Stimulated activated CD4-positive, alpha-beta T cell treated with anti-CD3 and anti-CD28 coated beads, Interleukin-1b, Interleukin-23, amount 100 ng/mL, for 1 hour (primary cell): ENCODE measurements around the gene MYLK.

Experiments used
- DNase-seq, 2 donors: peaks; one replicate each; pipeline ENCODE4 v3.0.0-alpha.2; 2020; ENCODE audit warnings: low read depth in 2 of 2

Gene MYLK

DNA sequence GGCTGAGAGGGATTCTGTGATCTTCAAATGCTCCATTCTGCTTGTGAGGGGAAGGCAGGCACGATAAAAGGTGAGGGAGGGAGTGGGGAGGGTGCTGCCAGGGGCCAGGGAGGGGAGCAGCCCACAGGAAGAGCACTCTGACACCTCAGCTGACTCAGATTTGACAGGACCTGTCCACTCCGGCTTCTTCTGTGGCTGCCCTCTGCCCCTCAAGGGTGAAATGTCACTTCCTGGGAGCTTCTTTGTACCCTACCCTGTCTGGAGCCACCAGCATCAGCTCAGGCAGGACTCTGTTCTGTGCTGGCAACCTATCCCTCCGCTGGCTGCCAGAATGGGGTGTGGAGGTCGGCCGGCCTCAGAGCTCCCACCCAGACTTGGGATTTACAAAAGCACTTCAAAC is 185.3 kb downstream of the MYLK start:
- DNase-seq = no peak

DNA sequence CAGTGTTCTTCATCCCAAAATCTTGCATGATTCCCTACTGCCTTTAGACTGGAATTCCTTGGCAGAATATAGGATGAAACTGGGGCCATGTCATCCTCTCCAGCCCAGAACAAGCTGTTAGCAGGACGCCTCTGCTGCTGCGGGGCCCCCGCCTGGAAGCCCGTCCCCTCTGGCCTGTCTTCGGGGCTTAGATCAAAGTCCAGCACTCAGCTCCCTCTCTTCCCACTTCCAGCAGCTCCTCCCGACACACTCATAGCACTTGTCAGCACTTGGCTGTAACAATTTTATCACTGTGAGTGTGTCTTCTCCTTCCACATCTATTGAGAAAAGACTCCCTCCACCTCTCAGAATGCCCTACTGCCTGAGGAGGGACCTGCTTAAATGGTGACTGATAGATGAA is 187.3 kb downstream of the MYLK start:
- DNase-seq = no peak

DNA sequence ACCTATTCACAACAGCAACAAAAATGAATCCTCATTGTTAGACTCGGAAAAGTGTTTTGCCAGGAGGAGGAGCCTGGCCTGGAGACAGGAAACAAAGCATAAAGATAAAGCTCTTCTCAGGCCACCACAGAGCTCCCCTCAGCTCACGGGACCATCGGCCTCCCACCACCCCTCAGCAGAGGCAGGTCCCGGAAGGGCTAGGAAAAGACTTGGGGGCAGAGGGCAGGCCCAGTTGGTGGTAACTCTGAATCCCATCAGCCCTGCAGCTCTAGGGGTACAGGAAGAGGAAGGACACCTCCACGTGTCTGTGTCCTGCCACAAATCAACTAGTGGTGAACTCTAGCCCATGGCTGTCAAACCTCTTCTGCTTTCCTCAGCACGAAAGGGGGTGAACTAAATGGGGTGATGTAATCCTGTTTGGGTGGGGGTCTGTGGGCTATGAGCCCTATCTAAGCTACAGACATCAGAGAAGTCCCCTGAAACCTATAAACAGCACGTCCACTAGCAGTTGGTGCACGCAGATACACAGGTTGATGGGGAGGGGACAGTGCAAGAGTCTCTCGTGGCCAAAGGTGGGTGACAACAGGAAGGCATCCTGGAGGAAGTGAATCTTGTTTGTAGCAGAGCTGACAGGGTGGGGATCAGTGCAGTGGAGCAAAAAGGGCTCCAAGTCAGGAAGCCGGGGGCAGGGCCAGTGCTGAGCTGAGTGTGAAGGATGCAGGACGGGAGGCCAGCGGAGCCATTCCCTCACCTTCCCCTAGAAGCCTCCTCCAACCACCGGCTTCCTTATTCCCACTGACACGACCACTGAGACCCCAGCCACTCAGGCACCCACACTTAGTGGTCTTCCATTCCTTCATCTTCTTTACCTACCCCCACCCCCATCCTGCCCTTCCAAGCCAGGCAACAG is 188.1 kb downstream of the MYLK start:
- no peak for DNase-seq

DNA sequence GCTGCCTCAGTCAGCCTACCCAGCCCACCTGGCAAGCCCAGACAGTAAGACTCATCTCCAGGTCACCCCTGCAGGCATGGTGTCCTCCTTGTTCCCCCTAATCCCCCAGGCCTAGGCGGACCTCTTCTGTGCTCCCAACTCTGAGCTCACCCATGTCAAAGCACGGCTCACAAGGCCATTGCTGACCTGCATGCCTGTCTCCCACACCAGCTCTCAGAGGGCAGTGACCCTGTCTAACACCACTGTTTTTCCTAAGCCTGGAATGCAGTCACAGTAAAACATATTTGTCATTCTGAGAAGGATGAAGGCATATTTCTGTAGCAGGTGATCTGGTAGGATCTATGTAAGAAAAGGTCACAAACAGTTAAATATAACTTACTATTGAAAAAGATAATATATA is 189.0 kb downstream of the MYLK start:
- DNase-seq = no peak

DNA sequence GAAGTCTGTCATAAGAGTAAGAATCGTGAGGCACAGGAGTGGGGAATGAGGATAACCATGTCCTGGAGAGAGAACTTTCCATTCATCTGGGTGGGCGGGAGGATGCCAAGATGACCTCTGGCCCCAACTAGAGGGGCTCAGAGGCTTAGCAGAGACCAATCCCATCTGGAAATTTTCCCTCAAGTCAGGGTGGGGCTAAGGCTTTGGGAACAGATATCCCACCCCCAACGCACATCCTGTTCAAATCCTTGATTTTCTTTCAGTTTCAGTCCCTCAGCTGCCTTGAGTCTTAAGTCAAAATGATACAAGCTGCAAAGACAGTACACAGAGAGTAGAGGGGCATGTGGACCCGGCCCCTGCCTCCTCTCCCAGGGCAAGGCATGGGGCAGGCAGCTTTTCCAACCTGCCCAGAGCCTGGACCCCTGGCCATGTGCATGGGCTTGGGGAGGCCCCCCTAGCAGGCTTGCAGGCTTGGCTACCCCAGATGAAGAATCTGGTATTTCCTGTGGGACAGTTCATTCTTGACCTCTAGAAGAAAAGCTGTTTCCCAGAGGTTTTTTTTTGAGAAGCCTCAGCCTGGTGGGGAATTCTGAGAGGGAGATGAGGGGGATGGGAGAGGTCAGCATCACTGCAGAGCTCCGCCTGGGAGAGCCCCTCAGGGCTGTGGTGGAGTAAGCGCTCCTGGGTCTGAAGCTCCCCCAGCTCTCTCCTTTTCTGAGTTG is 189.6 kb downstream of the MYLK start:
- no peak for DNase-seq

DNA sequence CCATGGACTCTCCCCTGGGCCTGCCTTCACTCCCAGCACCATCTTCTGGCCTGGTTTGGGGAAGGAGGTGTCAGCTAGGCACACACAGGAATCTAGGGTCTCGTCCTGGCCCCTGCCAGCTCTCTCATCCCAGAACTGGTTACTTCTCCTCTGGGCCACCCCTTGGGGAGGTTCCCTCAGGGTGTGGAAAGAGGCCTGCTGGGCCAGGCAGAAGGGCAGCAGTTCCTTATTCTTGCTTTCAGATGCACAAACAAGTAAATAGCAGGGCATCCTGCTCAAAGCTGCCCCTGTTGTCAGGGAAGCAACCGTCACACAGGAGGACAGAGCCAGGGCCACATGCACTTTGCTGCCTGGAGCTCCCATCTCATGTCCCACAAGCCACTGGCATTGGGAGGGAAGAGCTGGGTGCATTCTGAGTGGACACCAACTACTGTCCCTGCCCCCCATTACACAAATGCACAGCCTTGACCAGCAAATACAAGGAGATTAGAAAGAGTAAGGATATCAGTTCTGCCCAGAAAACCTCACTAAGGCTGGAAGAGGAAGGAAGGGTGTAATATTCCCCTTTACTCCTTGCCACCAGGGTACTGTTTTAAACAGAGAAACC is 190.4 kb downstream of the MYLK start:
- DNase-seq = no peak

DNA sequence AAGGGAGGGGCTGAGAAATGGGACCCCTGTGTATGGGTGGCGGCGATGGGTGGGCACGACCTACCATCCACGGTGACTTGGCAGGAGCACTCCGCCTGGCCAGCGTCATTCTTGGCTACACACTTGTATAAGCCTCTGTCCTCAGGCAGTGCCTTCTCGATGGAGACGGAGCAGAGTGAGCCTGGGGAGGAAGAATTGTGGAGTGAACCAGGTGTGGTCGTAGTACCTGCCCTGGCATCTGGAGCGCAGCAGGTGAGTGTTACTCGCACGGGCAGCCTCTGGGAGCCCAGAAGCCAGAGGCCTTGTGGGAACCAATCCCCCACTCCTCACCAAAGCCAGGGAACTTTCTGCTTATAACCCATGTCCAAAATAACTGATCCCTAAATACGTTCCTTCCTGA is 191.5 kb downstream of the MYLK start:
- DNase-seq = no peak

DNA sequence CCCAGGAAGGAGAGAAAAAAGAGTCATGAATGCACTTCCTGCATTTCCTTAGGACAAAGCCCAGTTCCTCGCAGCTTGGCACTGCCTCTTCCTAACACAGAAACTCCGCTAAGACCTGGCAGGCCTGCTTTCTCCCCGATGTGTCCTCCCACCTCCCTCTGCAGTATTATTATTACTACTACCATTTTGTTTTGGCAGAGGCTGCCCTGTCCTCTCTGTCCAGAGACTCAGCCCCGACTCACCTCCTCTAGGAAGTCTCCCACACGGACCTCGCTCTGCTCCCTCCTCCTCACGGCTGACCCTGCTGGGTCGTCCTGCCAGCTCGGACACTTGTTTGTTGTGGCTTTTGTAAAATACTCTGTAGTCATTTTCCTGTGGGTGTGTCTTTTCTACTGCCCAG is 192.1 kb downstream of the MYLK start:
- no peak for DNase-seq

DNA sequence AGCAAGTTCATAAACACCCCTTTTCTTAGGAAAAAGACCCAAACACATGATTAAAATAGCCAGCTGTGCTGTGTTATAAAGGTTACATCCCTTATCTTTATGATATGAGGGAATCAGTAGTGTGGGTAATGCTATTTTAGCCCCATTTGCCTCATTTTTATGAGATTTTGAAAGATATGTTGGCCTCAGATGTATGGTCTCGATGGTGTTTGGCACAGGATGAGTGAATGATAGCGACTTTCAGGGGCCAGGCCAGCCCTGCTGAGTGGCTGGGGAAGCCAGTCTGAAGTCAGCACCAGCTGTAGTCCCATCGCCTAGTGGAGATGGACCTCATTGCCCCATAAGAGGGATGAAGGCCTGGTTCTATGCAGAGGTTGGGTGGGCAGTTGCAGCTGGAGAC is 194.3 kb downstream of the MYLK start:
- DNase-seq = no peak

DNA sequence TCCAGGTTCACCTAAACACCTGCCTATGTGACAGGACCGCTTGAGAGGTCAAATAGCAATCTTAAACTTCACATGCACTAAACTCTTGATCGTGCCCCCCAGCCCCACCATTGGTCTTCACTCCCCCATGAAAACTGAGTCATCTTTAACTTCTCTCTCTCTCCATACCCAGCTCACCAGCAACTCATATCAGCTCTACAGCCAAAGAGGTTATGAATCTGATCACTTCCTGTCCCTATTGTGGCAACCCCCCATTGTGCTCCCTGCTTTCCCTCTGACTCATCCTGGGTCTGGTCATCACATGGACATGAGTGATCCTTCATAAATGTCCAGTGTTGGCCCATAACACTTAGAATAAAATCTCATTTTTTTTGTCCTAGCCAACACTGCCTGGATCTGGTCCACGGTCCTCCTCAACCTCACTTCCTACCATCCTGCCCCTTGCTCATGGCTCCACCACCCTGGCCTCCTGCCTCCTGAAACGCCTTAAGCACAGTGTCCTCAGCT is 195.8 kb downstream of the MYLK start:
- DNase-seq = no peak

DNA sequence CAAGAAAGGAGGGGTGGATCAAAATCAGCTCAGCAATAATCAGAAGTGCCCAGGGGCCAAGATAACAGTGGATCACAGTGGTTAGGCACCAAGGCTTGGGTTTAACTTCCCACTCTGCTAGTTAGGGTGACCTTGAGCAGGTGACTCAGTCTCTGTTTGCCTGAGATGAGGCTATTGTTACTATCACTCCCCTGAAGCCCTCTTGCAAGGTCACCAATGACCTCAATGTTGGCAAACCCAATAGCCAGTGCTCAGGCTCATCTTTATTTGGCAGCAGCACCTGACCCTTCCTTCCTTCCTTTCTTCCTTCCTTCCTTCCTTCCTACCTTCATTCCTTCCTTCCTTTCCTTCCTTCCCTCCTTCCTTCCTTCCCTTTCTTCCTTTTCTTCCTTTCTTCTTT is 196.8 kb downstream of the MYLK start:
- no peak for DNase-seq

DNA sequence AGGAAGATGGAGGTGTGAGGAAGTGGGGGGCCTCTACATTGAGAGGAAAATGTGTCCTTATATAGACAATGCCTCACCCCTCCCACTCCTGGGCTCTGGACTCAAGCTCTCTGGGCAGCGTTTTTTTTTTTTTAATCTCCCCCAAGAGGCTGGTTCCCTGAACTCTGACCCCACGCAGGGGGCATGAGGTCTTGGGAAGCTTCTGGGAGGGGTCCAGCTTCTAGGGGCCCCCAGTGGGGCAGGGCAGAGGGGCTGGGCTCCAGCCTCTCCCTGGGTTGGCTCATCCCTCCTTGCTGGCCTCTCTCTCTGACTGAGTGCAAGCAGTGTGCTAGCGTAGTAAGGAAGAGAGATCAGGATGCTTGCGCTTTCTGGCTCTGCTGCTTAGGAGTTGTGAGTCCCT is 197.9 kb downstream of the MYLK start:
- no peak for DNase-seq

DNA sequence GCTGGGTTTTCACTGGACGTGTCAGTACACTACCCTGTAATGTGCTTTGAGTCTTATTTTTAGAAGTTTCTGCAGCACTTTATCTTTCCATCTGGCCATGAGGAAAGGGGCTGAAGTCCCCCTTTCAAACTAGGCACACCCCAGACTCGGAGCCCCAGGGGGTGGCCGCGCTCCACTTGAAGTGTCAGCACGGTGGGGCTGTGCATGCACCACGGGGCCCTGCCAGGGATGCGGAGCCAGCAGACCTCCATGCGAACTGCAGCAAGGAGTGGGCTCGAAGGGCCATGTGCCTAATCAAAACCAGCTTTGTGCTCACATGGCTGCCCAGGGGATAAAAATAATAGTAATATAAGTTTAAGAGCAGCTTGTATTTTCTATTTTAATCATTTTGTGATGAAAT is 198.4 kb downstream of the MYLK start:
- no peak for DNase-seq

DNA sequence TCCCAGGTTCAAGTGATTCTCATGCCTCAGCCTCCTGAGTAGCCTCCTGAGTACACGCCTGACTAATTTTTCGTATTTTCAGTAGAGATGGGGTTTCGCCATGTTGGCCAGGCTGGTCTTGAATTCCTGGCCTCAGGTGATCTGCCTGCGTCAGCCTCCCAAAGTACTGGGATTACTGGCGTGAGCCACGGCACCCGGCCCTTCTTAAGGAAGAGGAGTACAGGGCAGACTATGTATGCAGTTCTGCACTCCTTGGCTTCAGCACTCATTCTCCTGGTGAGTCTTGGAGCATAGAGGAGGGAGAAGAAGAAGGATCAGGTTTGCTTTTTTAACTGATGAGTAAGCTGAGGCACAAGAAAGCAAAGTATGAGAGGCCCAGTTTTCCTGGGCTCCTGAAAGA is 199.5 kb downstream of the MYLK start:
- DNase-seq = no peak

DNA sequence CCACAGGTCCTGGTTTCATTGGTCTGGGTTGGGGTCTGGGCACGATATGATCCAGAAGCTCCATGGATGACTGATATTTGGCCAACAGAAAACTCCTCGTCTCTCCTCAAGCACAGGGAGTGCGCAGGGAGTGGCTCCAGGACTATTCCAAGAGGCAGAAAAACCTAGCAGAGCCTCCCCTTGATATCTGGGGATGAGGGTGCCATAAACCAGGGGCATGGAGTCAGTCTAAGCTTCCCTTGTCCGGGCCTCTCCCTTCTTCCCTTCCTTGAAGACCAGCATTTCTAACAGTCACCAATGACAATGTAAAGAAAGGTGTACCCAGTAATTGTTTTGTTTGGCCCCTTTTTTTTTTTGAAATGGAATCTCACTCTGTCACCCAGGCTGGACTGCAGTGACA is 199.9 kb downstream of the MYLK start:
- no peak for DNase-seq

DNA sequence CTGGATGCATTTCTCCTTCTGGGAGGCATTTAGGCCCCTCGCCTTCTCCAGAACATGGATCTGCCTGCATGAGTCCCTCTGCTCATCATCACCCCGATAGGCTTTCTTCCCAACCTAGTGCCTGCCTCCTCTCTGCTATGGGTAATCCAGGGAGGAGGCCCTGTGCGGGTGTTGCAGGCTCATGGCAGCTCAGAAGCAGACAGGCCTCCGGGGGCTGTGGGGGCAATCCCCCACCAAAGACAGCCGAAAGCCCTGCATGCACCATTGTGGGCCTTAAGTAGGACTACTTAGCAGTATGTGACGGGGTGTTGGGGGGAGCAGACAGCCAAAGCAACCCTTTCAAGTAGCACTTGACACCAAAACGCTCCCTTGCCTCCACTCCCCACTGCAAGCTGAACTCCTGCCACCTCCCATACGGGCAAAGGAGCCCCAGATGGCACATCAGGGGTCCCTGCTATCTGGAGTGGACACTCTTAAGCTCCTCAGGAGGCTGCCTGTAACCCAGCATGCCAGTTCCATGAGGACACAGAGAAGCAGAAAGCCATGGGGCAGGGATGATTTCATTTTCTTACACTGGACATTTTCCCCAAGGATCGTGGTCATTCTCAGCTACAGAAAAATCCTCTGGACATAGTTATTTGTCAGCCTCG is 200.5 kb downstream of the MYLK start:
- DNase-seq = no peak

DNA sequence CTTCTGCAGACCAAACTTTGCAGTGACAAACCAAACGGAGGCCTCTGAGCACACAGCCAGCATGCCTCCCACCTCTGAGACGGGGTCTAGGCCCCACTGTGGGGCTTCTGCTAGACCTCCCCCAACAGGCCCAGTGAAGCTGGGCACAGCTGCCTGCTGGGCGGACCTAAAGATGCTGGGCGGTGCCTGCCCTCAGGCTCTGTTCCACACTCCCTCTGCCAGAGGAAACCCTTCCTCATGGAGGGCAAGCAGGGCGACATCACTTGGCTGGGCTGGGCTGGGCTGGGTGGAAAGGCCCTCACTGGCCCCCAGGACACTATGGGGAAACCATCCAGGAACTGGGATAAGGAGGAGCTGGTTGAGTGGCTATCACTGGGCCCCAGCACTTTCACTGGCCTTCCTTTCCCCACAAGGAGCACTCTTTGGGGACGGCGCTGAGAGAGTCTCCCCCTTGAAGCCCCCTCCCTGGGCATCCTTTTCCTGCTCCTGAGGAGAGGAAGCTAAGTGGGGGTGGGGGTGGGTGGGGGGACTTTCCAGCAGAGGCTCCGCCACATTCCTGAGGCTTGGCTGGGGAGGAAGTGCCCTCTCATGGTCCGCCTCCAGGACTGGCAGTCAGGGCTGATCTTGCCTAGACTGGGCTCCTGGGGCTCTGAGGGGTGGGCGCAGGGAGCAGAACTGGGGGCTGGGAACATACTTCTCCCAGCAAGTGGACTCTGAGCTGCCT is 201.2 kb downstream of the MYLK start:
- DNase-seq = no peak

DNA sequence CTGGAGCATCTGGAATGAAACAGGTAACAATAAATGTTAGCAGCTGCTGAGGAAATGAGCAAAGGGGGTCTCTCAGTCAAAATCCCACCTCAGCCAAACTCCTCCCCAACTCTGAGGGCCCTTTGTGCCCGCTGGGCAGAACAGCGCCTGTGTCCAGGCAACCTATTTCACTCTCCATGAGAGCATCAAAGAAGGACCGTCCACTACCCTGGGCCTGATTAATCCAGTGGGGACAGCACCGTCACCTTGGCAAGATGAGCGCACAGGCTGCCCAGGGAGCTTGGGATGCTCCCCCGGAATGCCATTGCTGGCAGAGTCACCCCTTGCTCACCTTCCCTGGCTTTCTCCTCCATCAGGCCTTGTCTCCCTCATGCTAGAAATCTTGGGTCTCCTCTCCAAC is 201.8 kb downstream of the MYLK start:
- DNase-seq = no peak

DNA sequence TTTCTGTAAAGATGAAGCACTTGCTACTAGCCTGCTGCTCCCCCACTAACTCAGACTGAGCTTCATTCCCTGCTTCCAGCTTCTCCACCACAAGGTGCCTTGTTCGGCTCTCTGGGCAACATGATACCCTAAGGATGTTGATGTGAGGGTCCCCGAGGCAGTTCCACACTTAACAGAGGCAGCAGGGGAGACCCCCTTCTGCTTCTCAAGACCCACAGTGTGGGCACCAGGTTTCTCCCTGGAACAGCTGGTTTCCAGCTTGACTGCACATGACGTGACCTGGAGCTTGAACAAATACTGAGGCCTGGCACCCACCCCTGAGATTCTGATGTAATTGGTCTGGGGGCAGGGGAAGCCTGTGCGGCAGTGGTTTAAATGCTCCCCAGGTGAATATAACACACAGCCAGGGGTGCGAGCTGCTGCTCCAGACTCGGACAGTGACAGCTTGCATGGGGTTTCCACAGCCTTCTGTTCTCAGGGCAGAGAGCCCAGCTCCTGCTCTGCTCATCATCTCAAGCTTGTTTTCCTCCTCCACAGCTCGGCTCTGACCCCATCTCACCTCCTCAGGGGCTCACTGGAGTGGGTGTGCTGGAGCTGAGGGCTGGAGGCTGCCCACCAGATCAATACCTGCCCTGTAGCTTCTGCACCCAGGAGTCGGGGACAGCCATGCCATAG is 204.3 kb downstream of the MYLK start:
- no peak for DNase-seq

DNA sequence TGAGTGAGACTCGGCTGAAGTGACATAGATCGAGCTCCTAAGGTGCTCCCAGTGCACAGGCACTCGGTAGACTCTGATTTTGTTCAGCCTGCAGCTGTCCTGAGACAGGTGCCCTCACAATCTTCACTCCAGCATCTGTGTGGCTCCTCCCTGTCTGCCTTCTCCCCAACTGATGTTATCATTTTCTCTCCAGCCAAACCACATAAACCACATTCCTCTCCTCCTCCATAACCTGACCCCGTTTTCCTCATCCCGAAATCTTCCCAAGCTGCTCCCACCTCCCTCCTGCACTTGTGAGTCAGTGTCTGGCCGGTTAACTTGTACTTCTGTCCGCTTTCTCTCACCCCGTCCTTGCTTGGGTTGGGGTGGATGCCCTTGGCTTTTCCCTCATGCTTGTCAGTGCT is 206.0 kb downstream of the MYLK start:
- DNase-seq = no peak
